Measurements from ENCODE around the gene DNTT.

DNTT gene

DNA sequence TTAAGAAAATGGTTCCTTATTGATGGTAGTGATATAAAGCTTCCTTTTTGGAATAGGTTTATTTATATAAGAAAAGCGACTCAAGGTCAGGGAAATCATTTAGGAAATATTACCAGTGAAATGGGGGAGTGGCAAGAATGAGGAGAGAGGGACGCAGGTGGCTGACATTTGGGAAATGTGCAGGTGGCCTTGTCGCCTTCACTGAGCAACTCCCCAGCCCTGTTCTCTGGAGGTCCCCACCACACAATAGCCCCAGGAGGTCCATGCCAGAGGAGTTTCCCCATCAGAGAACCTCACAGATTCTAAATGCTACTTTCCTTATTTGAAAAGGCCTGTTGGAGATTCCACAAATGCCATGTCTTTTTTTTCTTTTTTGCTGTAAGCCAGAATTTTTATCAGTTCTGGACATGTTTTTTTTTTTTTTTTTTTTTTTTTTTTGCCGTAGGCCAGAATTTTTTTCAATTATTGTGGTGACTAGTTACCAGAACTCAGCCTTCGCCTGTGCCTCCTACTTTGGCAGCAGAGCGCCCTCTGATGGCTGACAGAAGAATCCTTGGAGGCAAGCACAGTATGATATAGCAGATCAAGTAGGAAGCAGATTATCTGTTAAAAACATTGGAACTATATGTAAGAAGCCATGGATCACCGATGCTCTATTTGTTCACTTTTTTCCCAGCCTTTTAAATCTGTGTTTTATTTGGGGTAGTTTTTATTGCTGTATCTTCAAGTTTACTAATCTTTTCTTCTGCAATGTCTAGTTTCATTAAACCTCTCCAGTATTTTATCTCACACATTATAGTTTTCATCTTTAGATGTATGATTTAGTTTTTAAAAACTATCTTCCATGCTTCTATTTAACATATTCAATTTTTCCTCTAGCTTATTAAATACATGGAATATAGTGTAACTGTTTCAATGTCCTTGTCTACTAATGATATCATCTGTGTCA lies 36.0 kb downstream of the DNTT start:
- no peak overlapping the region for H3K27ac ChIP-seq
- DNase-seq (ENCODE audit: low read depth, low spot score), result peak; percentile 16

DNA sequence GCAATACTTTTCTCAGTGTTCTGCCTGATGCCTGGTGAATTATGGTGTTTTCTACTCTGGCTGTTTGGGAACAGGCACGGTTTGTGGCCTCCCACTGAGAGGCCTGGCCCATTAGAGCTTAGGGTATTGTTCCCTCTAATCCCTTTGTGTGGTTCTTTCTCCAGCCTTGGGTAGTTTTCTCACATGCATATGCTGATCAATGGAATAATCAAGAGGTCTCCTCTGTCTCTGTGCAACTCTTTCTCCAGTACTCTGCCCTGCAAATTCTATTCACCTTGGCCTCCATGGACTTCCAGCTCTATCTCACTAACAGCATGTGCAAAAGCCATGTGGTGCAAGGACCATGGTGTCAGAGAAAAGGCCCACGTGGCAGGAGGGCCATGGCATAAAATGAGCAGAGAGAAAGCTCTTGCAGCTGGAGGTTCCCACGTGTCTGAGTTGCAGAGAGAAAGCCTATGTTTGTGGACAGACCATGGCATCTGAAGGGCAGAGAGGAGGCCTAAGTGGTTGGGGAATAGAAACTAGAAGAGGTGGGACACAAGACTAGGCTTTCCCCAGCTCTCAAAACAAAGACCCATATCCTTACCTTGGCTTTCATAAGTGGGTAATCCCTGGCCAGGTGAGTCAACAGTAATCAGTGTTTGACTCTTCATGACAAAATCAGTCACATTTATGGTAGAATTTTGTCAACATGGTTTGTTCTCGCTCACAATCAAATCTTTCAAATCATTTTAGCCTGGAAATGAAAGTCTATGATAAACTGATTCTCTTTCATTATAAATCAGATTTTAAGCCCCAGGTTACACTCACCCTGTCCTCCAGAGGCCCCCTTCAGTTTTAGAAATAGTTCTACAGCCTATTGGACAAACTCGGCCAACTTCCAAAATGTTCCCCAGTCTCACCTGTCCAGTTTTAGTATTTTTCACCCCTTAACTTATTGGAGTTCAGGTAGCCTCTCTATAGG lies 37.3 kb downstream of the DNTT start:
- H3K27ac ChIP-seq, result no peak overlapping the region
- DNase-seq (ENCODE audit: low read depth, low spot score), result no peak

DNA sequence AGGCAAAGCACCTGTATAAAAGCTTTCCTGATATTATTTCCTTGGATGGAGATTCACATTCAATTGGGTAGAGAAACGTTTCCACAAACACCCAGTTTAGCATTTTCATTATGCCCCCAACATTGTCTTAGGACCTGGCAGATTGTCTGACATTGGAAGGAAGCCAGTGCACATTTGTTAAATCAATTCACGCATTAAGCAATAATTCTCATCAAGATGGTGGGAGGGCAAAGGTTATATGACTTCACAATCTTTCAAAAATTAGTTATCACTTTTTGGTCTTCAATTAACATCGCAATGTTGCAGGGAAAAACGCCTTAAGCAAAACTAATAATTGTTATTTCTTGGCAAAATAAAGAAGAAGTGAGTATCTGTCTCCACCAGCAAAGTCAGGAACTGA lies 38.2 kb downstream of the DNTT start:
- H3K27ac ChIP-seq, result no peak overlapping the region
- no peak for DNase-seq (ENCODE audit: low read depth, low spot score)

DNA sequence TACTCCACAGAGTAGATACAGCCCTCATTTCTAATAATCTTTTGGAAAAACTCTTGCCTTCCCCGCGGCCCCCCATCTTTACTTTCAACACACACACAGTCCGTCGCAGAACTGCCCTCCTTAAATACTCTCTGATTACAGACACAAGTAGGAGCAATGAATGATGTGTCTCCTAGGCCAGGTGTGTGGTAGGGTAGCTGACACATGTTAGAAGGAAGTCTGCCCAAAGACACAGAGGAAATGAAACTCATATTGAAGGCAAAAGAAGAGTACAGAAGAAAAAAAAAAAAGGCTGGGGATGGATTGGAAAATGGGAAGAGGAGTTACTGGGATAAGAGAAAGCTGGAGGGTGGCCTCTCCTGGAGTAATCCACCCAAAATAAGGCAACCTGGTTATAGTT lies 39.9 kb downstream of the DNTT start:
- no peak overlapping the region for H3K27ac ChIP-seq
- DNase-seq (ENCODE audit: low read depth, low spot score), result no peak

DNA sequence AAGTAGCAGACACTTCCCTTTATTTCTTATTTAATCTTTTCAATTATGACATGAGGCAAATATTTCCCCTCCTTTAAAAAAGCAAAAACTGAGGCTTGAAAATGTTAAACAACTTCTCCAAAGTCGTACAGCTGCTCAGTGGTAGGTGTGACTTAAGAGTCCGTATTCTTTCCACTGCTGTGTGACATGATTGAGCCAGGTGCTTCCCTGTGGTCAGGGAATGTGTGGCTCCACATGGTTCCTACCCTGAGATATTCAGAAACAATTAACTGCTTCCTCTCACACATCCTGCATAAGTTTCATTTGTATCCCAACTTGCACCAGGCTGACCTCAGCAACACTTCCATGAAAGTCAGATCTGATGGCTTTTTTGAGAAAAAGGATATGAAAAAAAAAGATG lies 41.0 kb downstream of the DNTT start:
- DNase-seq (ENCODE audit: low read depth, low spot score), result no peak

DNA sequence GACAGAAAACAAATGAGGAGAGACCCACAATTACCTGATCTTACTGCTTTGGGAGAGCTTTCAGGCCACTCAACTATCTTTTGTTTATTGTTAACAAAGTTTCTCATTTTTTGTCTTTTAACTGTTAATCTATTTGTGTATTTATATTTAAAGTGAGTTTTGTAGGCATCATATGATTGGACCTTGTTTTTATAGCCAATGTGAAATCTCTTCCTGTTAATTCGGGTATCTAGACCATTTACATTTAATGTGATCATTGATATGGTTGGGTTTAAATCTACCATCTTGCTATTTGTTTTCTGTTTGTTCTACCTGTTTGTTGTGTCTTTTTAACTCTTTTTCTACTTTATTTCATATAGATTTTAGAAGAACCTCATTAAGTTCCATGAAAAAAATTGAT lies 42.1 kb downstream of the DNTT start:
- DNase-seq (ENCODE audit: low read depth, low spot score), result no peak

More for the DNA sequence above, 41.0 kb downstream of the DNTT start:
- no peak overlapping the region for H3K27ac ChIP-seq

DNA sequence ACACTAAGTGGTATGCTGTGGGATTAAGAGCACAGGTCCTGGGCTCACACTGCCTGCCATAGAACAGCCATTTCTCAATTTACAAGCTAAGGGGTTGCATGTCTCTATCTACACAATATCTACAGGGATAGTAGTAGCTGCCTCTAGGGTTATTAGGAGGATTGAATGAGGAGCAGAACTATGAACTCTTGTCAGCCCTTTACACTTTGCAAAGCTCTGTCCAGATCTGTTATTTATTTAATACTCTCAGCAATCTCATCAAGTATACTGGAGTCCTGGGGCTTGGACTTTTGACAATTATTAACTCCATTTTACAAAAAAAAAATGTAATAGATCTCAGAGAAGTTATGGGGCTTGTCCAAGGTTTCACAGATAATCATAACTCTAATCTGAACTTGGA lies 47.8 kb downstream of the DNTT start:
- H3K27ac ChIP-seq, result no peak overlapping the region
- DNase-seq (ENCODE audit: low read depth, low spot score), result no peak

More for the DNA sequence above, 42.1 kb downstream of the DNTT start:
- H3K27ac ChIP-seq, result no peak overlapping the region

DNA sequence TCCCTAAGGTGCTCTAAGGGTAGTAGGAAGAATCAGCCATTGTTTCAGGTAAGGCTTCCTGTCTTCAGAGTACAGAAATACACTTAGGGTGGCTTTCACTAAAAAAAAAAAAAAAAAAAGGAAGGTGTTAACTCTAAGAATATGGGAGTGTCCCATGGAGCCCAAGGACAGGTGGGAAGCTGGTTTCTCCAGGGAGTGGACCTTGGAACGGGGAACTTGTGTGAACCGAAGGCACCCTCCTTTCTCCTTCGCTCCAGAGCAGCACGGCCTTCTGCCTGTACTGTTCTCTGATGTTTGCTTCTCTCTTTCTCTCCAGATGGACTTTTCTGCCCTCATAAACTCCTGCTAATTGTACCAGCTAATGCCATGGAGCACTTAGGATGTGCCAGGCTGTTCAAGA lies 48.3 kb downstream of the DNTT start:
- DNase-seq (ENCODE audit: low read depth, low spot score), result no peak
- H3K27ac ChIP-seq, result no peak overlapping the region

DNA sequence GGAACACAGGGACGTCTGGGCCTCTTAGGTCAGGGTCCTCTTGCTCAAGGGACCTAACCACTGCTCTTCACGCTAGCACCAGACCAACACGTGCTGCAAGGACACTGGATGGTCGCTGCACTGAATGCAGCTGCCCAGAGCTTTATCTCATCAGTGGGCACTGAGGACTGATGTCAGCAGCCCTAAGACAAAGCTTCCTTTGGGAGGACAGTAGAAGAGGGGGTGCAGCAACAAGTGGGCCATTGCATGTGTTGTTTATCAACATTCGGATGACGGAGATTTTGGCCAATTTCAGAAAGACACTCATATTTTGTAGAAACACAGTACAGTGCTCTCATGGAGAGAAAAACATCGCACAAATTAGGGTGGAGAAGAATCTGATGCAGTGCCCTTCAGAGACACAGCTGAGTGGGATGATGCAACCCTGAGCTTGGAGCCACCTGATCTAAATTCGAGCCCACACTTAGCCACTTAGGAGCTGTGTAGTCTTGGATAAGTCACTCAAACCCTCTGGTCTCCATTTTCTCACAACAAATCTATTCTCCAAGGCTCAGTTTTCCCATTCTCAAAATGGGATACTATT lies 52.9 kb downstream of the DNTT start:
- no peak for DNase-seq (ENCODE audit: low read depth, low spot score)
- no peak overlapping the region for H3K27ac ChIP-seq

DNA sequence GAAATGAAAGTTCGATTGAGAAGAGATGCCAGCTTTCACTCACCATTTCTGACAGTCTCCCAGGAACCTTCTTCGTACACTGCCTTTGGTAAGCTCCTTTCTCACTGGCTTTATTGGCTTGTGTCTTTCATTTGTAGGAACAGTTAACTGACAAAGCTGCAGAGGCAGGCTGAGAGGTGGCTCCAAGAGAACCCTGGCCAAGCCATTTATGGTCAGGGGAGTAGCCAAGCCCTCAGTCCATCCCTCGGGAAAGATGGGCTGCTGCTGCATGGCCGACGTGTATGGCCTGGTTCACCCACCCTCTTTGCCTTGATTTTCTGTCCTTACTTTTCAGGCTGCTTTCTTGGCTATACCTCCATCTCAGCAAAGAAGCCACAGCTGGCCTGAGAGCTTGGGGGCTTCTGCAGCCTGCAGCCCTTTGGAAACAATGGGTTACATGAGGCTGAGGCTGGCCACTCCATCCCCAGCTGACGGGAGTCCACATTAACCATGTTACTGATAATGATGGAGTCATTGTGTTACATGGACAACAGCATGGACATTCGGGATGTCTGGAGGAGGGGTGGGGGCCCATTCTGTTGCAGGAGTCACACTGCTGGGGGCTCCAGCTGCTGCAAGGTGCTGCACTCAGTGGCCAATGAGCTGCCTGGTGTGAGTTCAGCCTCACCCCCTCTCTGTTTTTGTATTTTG lies 54.8 kb downstream of the DNTT start, which contains the start of gene OPALIN:
OPALIN (minus strand) TSS at position 152 of the 690 bp plus-strand sequence; CDS start at position 46, 106 bp downstream.
- no peak for DNase-seq (ENCODE audit: low read depth, low spot score)
- H3K27ac ChIP-seq, result no peak within 1 kb of the TSS

DNA sequence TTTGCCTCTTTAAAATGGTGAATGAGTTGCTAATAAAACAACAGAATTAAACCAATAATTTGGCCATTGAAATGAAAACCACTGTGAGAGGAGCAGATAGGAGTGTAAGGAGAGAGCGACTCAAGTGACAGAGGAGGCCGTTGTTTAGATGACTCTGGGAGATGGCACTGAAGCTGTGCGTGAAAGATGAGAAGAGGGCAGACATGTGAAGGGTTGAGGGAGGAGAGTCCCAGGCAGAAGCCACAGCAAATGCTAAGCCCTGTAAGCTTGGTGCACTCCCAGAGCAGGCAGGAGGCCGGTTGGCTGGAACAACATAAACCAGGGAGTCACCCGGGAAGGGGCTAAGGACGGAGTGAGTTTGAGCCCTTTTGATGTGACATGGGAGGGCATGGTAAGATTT lies 55.4 kb downstream of the DNTT start:
- no peak overlapping the region for H3K27ac ChIP-seq
- no peak for DNase-seq (ENCODE audit: low read depth, low spot score)

DNA sequence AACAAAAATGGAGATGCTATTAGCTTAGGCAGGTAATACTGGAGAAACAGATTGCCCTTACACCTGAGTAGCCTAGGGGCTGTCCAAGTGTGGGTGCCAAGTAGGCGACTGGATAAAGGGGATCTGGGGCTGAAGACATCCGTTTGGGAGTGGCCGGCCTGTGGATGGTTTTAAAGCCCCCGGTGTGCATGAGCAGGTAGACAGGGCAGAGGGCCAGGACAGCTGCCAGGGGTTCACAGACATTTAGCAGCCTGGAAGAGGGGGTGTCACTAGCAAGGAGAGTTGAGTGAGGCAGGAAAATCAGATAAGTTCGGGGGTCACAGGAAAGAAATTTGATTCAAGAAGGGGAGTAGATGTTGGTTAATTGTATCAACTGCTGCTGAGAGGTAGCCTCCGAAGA lies 56.1 kb downstream of the DNTT start:
- DNase-seq (ENCODE audit: low read depth, low spot score), result no peak
- H3K27ac ChIP-seq, result no peak overlapping the region

DNA sequence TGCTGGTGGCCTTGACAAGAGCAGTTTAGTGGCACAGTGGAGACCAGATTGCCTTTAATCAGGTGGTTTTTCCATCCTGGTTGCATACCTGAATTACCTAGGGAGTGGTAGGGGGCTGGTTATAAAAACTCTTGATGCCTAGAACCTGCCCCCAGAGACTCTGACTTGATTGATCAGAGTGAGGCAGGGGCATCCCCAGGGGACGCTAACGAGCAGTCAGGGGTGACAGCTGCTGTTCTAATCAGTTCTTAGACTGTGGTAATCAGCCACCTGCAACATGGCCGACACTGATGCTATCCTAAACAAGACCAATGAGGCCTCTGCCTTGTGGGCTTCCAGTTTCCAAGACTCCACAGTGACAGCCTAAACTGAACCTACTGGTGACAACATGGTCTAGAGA lies 56.5 kb downstream of the DNTT start:
- no peak overlapping the region for H3K27ac ChIP-seq
- DNase-seq (ENCODE audit: low read depth, low spot score), result no peak

DNA sequence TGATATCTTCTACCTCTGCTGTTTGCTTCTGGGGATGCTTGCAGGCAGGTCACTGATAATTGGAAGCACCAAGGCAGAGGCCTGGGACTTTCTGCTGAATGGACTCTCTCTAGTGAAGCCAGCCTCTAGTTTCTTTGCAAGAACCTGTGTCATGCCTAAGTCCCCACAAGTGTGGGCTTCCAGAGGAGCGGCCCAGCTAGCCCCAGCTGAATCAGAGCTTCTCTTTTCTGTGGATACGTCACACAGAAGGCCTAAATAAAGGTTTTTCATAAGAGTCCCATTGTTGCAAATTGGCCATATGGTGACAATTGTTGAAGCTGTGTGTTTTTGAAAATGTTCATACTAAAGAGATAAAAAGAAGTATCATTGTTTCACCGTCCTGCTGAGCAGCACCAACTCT lies 61.3 kb downstream of the DNTT start:
- no peak for DNase-seq (ENCODE audit: low read depth, low spot score)
- no peak overlapping the region for H3K27ac ChIP-seq

DNA sequence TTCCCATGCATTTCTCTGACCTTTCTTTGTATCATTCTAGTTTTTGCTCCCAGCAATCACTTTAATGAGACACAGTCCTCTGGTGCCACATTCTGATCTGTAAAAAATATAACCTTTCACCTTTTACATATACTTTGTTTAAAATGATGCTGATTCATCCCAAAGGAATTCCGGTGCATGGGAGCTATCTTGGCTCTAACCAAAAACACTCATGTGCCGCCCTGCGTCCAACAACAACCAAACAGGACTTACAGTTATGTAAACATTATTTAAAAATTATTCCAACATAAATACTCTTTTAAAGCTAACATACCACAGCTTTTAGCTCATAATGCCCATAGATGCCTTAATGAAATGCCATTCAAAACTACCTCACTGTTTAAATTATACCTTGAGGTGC lies 62.3 kb downstream of the DNTT start:
- no peak overlapping the region for H3K27ac ChIP-seq
- no peak for DNase-seq (ENCODE audit: low read depth, low spot score)

DNA sequence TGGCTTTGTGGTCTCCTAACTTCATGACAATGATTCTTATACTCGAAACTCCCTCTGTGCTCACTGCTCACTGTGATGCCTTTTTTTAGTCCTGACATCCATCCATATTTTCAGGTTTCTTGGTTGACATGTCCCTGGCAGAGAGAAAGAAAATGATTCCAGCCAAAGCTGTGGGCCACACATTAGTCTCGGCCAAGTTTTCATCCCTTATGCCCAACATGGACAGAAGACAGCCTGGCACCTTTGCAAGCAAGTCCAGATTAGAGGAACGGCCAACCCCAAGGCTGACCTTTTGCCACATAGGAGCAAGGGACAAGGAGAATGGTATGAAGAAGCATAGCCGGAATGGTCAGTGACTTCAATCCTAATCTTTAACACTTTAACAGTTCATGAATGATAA lies 63.2 kb downstream of the DNTT start:
- no peak overlapping the region for H3K27ac ChIP-seq
- no peak for DNase-seq (ENCODE audit: low read depth, low spot score)

DNA sequence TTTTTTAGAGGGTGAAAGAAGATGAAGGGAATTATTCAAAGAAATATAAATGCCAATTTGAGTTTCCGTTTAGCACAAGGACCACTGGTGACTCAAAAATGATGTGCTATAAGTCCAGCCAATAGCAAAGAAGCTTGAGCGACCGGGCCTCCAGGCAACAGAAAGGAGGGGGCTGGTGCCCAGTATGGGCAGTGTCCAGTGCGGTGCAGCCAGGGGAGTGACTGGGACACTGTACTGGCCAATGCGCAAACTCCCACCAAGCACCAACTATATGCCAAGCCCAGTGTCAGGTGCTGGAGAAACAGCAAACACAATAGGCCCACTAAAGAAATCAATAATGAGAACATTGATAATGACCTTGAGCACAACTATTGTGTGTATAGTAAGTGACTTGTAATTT lies 64.7 kb downstream of the DNTT start:
- no peak for DNase-seq (ENCODE audit: low read depth, low spot score)
- H3K27ac ChIP-seq, result no peak overlapping the region

DNA sequence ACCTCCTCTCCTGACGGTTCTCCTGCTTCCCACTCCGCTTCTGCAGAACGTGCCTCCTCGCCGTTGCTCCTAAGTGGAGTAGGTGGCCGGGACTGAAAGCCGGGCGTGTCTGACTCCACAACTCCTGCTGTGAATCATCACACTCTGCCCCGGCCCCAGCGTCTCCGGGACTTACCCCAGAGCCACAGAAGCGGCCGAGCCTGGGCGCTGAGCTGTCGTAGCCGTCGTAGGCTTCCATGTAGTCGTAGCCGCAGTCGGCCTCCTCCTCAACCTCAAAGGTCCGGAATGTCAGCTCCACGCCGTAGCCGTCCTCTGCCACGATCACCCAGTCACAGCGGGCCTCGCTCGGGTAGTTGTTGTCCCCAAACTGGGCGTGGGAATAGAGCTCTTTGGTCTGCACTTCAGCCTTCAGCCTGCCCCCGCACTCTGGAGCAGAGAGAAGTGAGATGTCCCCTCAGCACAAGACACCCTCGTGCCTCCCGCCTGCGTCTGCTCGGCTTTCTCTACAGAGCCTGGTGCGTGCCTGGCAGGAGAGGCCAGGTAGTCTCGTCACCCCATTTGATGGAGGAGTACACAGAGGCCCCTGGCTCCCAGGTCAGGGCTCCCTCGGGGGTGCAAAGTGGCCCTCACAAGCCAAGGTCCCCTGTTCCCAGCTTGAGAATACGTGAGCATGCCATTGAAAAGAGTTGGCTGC lies 65.8 kb downstream of the DNTT start:
- no peak overlapping the region for H3K27ac ChIP-seq
- no peak for DNase-seq (ENCODE audit: low read depth, low spot score)

DNA sequence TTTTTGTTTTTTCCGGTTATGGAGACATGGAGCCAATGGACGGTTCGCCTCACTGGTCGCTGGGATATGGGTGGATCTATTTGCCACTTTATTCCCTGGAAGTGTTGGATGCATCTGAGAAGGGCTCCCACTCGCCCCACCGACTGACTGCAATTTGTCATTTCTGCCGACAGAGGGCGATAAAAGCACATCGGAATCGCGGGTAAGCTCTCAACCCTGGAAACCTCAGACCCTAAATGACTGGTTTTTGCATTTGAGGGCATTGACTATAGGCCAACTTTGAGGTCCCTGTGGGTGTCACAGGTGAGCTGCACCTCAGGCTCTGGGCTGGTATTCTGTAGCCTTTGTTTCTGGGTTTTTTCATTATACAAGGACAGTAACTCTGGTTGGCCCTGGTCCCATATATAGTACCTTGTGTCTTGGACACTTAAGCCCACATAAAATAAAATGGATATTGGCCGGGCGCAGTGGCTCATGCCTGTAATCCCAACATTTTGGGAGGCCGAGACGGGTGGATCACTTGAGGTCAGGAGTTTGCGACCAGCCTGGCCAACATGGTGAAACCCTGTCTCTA lies 66.4 kb downstream of the DNTT start:
- DNase-seq (ENCODE audit: low read depth, low spot score), result no peak
- no peak overlapping the region for H3K27ac ChIP-seq
